Measurements from ENCODE around the gene PFDN2. TPM values are rescaled to one million over a fixed set of nuclear protein-coding genes. Genes with fewer than 3 reads are reported as not detected.

PFDN2 gene
- total RNA-seq, 1 experiment from 2014 or later: 98.6 TPM

DNA sequence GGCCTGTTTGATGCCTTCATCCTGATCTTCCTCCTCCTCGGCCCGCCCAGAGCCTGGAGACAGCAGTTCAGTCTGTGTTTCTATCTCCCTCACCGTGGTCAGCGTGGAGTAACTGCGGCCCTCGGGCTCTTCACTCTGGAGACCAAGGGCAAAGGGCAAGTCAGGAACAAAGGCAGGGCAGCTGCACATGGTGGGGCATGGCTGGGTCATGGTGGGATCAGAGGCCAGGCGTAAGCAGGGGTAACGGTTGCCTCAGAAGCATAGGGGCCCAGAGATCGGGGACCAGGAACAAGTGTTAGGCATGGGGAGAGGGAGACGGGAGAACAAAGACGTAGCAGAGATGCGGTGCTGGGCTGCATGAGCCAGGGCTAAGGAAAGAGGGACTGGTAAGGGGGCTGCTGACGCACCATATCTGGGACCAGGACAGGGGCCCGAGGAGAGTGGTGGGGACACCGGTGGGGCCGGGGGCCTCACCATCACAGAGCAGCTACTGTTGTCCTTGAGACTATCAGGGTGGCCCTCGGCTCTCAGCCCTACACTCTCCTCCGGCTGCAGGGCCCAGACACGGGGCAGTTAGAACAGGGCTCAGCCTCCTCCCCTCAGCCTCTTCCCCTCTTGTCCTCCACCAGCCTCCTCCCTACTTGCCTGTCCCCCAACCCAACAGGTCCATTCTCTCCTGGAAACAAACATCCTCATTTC is 44.9 kb downstream of the PFDN2 start:
- Histone ChIP-seq H3K36me3 (ENCODE audit: control insufficient read depth, insufficient read depth, low read length) (no peaks in the 10 kb centered on the region), H3K9me3 (ENCODE audit: control insufficient read depth, insufficient read depth, low read depth, low read length) (no peaks in the 10 kb centered on the region), H3K27me3 (ENCODE audit: control insufficient read depth, insufficient read depth, low read length) (no peaks in the 10 kb centered on the region), H3K4me3 (ENCODE audit: low read depth in 2 of 2, low read length in 2 of 2) (no peak overlapping the region), H3K27ac (ENCODE audit: low read length) (no peak overlapping the region), H3K4me1 (ENCODE audit: control insufficient read depth, insufficient read depth, low read length) (no peaks in the 10 kb centered on the region)
- in situ Hi-C loops (cut with HindIII; ENCODE audit: low pct_unique_long_range_greater_than_20kb, low sequenced_read_pairs) (no loop called here), intact Hi-C loops (cut with micrococcal nuclease; ENCODE audit: unreplicated experiment) (no loop called here)
- BruUV-seq (replicated peaks): no TSS peak
- TF ChIP-seq TCF7L2 (IDR thresholded peaks at IDR 0.05; ENCODE audit: low read depth, low read length) (no peak), POLR2AphosphoS5 (IDR thresholded peaks at IDR 0.05; ENCODE audit: low read depth, low read length) (no peak), SIN3A (IDR thresholded peaks at IDR 0.05; ENCODE audit: borderline replicate concordance, insufficient read depth, low read depth, low read length) (no peak), REST (IDR thresholded peaks at IDR 0.05; ENCODE audit: insufficient read depth in 1 of 2, low read depth in 2 of 2, low read length in 1 of 2) (no peak)
- TF ChIP-seq, protein P1, sequence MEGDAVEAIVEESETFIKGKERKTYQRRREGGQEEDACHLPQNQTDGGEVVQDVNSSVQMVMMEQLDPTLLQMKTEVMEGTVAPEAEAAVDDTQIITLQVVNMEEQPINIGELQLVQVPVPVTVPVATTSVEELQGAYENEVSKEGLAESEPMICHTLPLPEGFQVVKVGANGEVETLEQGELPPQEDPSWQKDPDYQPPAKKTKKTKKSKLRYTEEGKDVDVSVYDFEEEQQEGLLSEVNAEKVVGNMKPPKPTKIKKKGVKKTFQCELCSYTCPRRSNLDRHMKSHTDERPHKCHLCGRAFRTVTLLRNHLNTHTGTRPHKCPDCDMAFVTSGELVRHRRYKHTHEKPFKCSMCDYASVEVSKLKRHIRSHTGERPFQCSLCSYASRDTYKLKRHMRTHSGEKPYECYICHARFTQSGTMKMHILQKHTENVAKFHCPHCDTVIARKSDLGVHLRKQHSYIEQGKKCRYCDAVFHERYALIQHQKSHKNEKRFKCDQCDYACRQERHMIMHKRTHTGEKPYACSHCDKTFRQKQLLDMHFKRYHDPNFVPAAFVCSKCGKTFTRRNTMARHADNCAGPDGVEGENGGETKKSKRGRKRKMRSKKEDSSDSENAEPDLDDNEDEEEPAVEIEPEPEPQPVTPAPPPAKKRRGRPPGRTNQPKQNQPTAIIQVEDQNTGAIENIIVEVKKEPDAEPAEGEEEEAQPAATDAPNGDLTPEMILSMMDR (IDR thresholded peaks at IDR 0.05): no peak
- no peak for DNase-seq (ENCODE audit: low read depth, low spot score)
- ATAC-seq: no peak
- CTCF ChIA-PET: no interaction called here
- POLR2A ChIA-PET: interaction anchor here (0.5 kb wide), 1 partner anchor 52 kb away, joined by 8 read pairs; the partner anchor contains the start of gene F11R

- no peaks in the 10 kb centered on the region for H3K36me3 ChIP-seq (ENCODE audit: control insufficient read depth, insufficient read depth, low read length)
- no peak overlapping the region for H3K27ac ChIP-seq (ENCODE audit: low read length)
- H3K4me3 ChIP-seq (ENCODE audit: low read depth in 2 of 2, low read length in 2 of 2): no peak overlapping the region
- in situ Hi-C loops (cut with HindIII; ENCODE audit: low pct_unique_long_range_greater_than_20kb, low sequenced_read_pairs) (no loop called here), intact Hi-C loops (cut with micrococcal nuclease; ENCODE audit: unreplicated experiment) (no loop called here)
- no peak for TF ChIP-seq SIN3A (IDR thresholded peaks at IDR 0.05; ENCODE audit: borderline replicate concordance, insufficient read depth, low read depth, low read length)
- TF ChIP-seq, protein P1 (IDR thresholded peaks at IDR 0.05): peak; percentile 83
- TF ChIP-seq POLR2AphosphoS5 (IDR thresholded peaks at IDR 0.05; ENCODE audit: low read depth, low read length): no peak
- no peak for TF ChIP-seq REST (IDR thresholded peaks at IDR 0.05; ENCODE audit: insufficient read depth in 1 of 2, low read depth in 2 of 2, low read length in 1 of 2)
- TF ChIP-seq TCF7L2 (IDR thresholded peaks at IDR 0.05; ENCODE audit: low read depth, low read length): no peak
- no TSS peak for BruUV-seq (replicated peaks)
- H3K27me3 ChIP-seq (ENCODE audit: control insufficient read depth, insufficient read depth, low read length): no peaks in the 10 kb centered on the region
- H3K9me3 ChIP-seq (ENCODE audit: control insufficient read depth, insufficient read depth, low read depth, low read length): no peaks in the 10 kb centered on the region
- CTCF ChIA-PET: interaction anchor here (0.9 to 1.1 kb wide), 2 partner anchors 24 to 26 kb away, joined by 3 to 4 read pairs; no protein-coding TSS in a partner anchor
- ATAC-seq (peak; percentile 86), DNase-seq (ENCODE audit: low read depth, low spot score) (peak; percentile 41)
- H3K4me1 ChIP-seq (ENCODE audit: control insufficient read depth, insufficient read depth, low read length): no peaks in the 10 kb centered on the region
- POLR2A ChIA-PET: interaction anchor here (0.5 kb wide), 1 partner anchor 26 kb away, joined by 3 read pairs; no protein-coding TSS in a partner anchor
Measured at GRCh38 chr1:161071886-161072371, 45.9 kb downstream of the PFDN2 start.
